Chondrocyte (in vitro differentiated cells): ENCODE measurements around the gene DRD4. TPM values are rescaled to one million over a fixed set of nuclear protein-coding genes. Genes with fewer than 3 reads are reported as not detected.

Experiments used
- DNase-seq: peaks from one replicate; pipeline ENCODE4 v3.0.0; 2021; ENCODE audit warnings: mixed read lengths, low spot score
- H3K27ac Mint-ChIP-seq: one replicate; pipeline ENCODE4 v1.8.0; 2021; ENCODE audit warnings: mild to moderate bottlenecking, moderate library complexity, mixed read lengths; ENCODE audit not compliant: unreplicated experiment
- H3K27me3 Mint-ChIP-seq: 2 replicates; pipeline ENCODE4 v1.8.0; 2021; ENCODE audit warnings: low read depth, mixed read lengths
- H3K36me3 Mint-ChIP-seq: 2 replicates; pipeline ENCODE4 v1.8.0; 2021; ENCODE audit warnings: low read depth, mixed read lengths
- H3K4me1 Mint-ChIP-seq: 2 replicates; pipeline ENCODE4 v1.8.0; 2021; ENCODE audit warnings: low read depth, mild to moderate bottlenecking, mixed read lengths
- H3K4me3 Mint-ChIP-seq: one replicate; pipeline ENCODE4 v1.8.0; 2021; ENCODE audit warnings: mild to moderate bottlenecking, moderate library complexity, mixed read lengths; ENCODE audit not compliant: unreplicated experiment
- H3K9me3 Mint-ChIP-seq: 2 replicates; pipeline ENCODE4 v1.8.0; 2021; ENCODE audit warnings: low read depth, mixed read lengths
- CTCF ChIP-seq: fragments of 200-600 bp; sonication (generic); IDR thresholded peaks from 2 replicates; pipeline ENCODE4 v1.5.0; 2021; ENCODE audit warnings: antibody characterized with exemption, mild to moderate bottlenecking, moderate library complexity
- total RNA-seq: library from RNA; stranded (reverse); gene quantifications from 3 replicates; pipeline ENCODE4 v1.2.1, GENCODE V29; 2021

Gene DRD4
- total RNA-seq, 1 donor from 2014 or later = 0.55 TPM

GRCh38 chr11:656866-657265 lies 19.8 kb downstream of the DRD4 start:
- Mint-ChIP-seq H3K4me1 (no peaks in the 10 kb centered on the region), H3K9me3 (no peaks in the 10 kb centered on the region), H3K27me3 (no peaks in the 10 kb centered on the region), H3K4me3 (no peak overlapping the region), H3K36me3 (peaks cover 8% of the 10 kb centered on the region), H3K27ac (no peak overlapping the region)
- DNase-seq = no peak
- no peak for TF ChIP-seq CTCF

- Mint-ChIP-seq H3K36me3 (peaks cover 6% of the 10 kb centered on the region), H3K27me3 (no peaks in the 10 kb centered on the region), H3K4me3 (no peak overlapping the region), H3K27ac (no peak overlapping the region), H3K9me3 (no peaks in the 10 kb centered on the region), H3K4me1 (no peaks in the 10 kb centered on the region)
- TF ChIP-seq CTCF = no peak
- DNase-seq = no peak
These were observed 20.6 kb downstream of the DRD4 start for GRCh38 chr11:657691-658126.

GRCh38 chr11:659532-660085 lies 22.5 kb downstream of the DRD4 start:
- H3K4me3 Mint-ChIP-seq = no peak overlapping the region
- no peak overlapping the region for H3K27ac Mint-ChIP-seq
- peaks cover 7% of the 10 kb centered on the region for H3K36me3 Mint-ChIP-seq
- H3K4me1 Mint-ChIP-seq = no peaks in the 10 kb centered on the region
- no peak for DNase-seq
- no peak for TF ChIP-seq CTCF
- H3K27me3 Mint-ChIP-seq = no peaks in the 10 kb centered on the region
- H3K9me3 Mint-ChIP-seq = no peaks in the 10 kb centered on the region

GRCh38 chr11:660281-660680 lies 23.2 kb downstream of the DRD4 start:
- no peaks in the 10 kb centered on the region for H3K27me3 Mint-ChIP-seq
- no peak overlapping the region for H3K4me3 Mint-ChIP-seq
- H3K27ac Mint-ChIP-seq = no peak overlapping the region
- H3K36me3 Mint-ChIP-seq = peaks cover 7% of the 10 kb centered on the region
- H3K9me3 Mint-ChIP-seq = no peaks in the 10 kb centered on the region
- DNase-seq = no peak
- peaks cover 1% of the 10 kb centered on the region for H3K4me1 Mint-ChIP-seq
- no peak for TF ChIP-seq CTCF

- no peak for TF ChIP-seq CTCF
- Mint-ChIP-seq H3K4me3 (no peak overlapping the region), H3K27me3 (no peaks in the 10 kb centered on the region), H3K27ac (no peak overlapping the region), H3K36me3 (peaks cover 9% of the 10 kb centered on the region), H3K4me1 (peaks cover 7% of the 10 kb centered on the region), H3K9me3 (no peaks in the 10 kb centered on the region)
- DNase-seq = no peak
These were observed 23.8 kb downstream of the DRD4 start for GRCh38 chr11:660681-661444.
